WTC11 (cell line): ENCODE data around the gene PPIB. TPM values are rescaled to one million over a fixed set of nuclear protein-coding genes. Genes with fewer than 3 reads are reported as not detected.
"Not testable (repeated sequence)": the region's sequence is repeated elsewhere in the genome, so short reads cannot be mapped to it uniquely, and the experiment has no call there.

Source experiments
- ATAC-seq: fragments of 200-7000 bp; cut with Tn5 transposase; 2 replicates; pipeline ENCODE4 v1.10.0; 2021; ENCODE audit warnings: mild to moderate bottlenecking, moderate library complexity
- CTCF ChIA-PET: fragments of 300-600 bp; sonication (Branson Sonifier 250); formaldehyde crosslinking; loops from one replicate; lab custom pipeline; 2021; ENCODE audit warnings: antibody characterized with exemption; lab: Charles Lee
- POLR2A ChIA-PET: fragments of 350-600 bp; sonication (Branson Sonifier 250); formaldehyde crosslinking; loops from one replicate; lab custom pipeline; 2021; ENCODE audit warnings: antibody characterized with exemption; lab: Charles Lee
- DNase-seq: peaks from one replicate; pipeline ENCODE4 v3.0.0; 2021; ENCODE audit warnings: low spot score
- H3K27ac Mint-ChIP-seq: 2 replicates; pipeline ENCODE4 v1.8.0; 2021; ENCODE audit warnings: mixed read lengths
- H3K27me3 Mint-ChIP-seq: 2 replicates; pipeline ENCODE4 v1.8.0; 2021; ENCODE audit warnings: low read depth, mild to moderate bottlenecking, moderate library complexity, mixed read lengths
- H3K36me3 Mint-ChIP-seq: 2 replicates; pipeline ENCODE4 v1.8.0; 2021; ENCODE audit warnings: mixed read lengths
- H3K4me1 Mint-ChIP-seq: 2 replicates; pipeline ENCODE4 v1.8.0; 2022; ENCODE audit warnings: mixed read lengths
- H3K4me3 Mint-ChIP-seq: 2 replicates; pipeline ENCODE4 v1.8.0; 2021; ENCODE audit warnings: mild to moderate bottlenecking, moderate library complexity, mixed read lengths
- H3K9me3 Mint-ChIP-seq: 2 replicates; pipeline ENCODE4 v1.8.0; 2021; ENCODE audit warnings: mixed read lengths
- EMX1 ChIP-seq: fragments of 250-450 bp; sonication (Bioruptor Pico); IDR thresholded peaks from 2 replicates; pipeline ENCODE4 v1.8.0; 2021; ENCODE audit warnings: mild to moderate bottlenecking
- JUN ChIP-seq: sonication (generic); formaldehyde crosslinking; IDR thresholded peaks from 2 replicates; pipeline ENCODE4 v1.8.0; 2023; ENCODE audit warnings: mild to moderate bottlenecking, missing genetic modification reagents
- MYBL2 ChIP-seq: sonication (generic); formaldehyde crosslinking; IDR thresholded peaks from 2 replicates; pipeline ENCODE4 v1.8.1; 2023; ENCODE audit warnings: mild to moderate bottlenecking, moderate library complexity, missing genetic modification reagents
- TEAD1 ChIP-seq: sonication (generic); formaldehyde crosslinking; IDR thresholded peaks from 2 replicates; pipeline ENCODE4 v1.8.0; 2022; ENCODE audit warnings: mild to moderate bottlenecking, missing genetic modification reagents
- TP53 ChIP-seq: sonication (generic); formaldehyde crosslinking; IDR thresholded peaks from 2 replicates; pipeline ENCODE4 v1.8.1; 2023; ENCODE audit warnings: mild to moderate bottlenecking, missing genetic modification reagents
- ZNF317 ChIP-seq: sonication (generic); formaldehyde crosslinking; IDR thresholded peaks from 2 replicates; pipeline ENCODE4 v1.8.1; 2023; ENCODE audit warnings: low read depth, mild to moderate bottlenecking, moderate library complexity, missing genetic modification reagents, borderline replicate concordance
- total RNA-seq: library from RNA; stranded (reverse); gene quantifications from 3 replicates; pipeline ENCODE4 v1.2.3, GENCODE V29; 2021
- TF ChIP-seq, protein P1 (sequence below): fragments of 250-450 bp; sonication (Bioruptor Pico); IDR thresholded peaks from 2 replicates; pipeline ENCODE4 v1.9.0; 2021; ENCODE audit warnings: moderate library complexity, mild to moderate bottlenecking, inconsistent platforms, borderline replicate concordance
- TF ChIP-seq, protein P2 (sequence below): sonication (generic); formaldehyde crosslinking; conservative IDR thresholded peaks from 2 replicates; pipeline ENCODE4 v1.8.1; 2023; ENCODE audit warnings: mild to moderate bottlenecking, low read depth, missing genetic modification reagents, moderate library complexity
- TF ChIP-seq, protein P3 (sequence below): sonication (generic); formaldehyde crosslinking; IDR thresholded peaks from 2 replicates; pipeline ENCODE4 v1.8.0; 2022; ENCODE audit warnings: mild to moderate bottlenecking, missing genetic modification reagents
- TF ChIP-seq, protein P4 (sequence below): sonication (generic); formaldehyde crosslinking; IDR thresholded peaks from 2 replicates; pipeline ENCODE4 v1.8.1; 2023; ENCODE audit warnings: mild to moderate bottlenecking, missing genetic modification reagents, moderate library complexity
- TF ChIP-seq, protein P5 (sequence below): sonication (generic); formaldehyde crosslinking; IDR thresholded peaks from 2 replicates; pipeline ENCODE4 v1.8.0; 2022; ENCODE audit warnings: mild to moderate bottlenecking, missing genetic modification reagents
- TF ChIP-seq, protein P6 (sequence below): sonication (generic); formaldehyde crosslinking; IDR thresholded peaks from 2 replicates; pipeline ENCODE4 v1.8.0; 2022; ENCODE audit warnings: mild to moderate bottlenecking, missing genetic modification reagents

Gene PPIB
- total RNA-seq, 1 experiment from 2014 or later = 485 TPM

DNA sequence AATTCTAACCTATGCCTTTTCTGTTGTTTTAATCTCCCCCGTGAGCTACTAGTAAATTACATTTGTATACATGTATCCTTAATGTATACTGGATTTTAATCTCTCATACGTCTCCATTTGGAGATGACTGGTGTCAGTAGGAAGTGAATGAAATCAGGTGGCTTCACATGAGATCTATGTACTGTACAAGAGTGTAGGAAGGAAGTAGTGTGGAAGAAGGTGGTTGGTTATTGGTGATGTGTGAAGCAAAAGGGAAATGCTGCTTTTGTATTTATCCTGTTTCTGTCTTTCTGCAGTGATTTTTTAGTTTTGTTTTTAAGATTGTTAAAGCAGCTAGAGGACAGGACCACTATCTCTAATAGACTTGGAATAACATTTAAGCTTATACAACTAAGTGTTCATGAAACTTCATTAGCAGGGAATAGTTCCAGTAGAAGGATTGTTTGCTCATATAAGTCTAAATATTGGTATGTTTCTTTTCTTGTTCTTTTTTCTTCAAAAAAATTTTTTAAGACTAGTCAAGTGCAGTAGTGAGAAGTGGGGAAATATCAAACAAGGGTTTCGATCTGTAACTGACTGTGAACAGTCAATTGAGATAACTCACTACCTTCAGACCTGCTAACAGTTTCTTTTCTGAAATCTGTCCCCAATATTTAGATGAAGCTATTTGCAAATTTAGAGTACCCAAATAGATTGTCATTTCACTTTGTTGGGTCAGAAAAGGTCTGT, 51.7 kb downstream of the PPIB start (continued):
- TF ChIP-seq, protein P1, sequence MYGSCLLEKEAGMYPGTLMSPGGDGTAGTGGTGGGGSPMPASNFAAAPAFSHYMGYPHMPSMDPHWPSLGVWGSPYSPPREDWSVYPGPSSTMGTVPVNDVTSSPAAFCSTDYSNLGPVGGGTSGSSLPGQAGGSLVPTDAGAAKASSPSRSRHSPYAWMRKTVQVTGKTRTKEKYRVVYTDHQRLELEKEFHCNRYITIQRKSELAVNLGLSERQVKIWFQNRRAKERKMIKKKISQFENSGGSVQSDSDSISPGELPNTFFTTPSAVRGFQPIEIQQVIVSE (CRISPR knock-in tag) = no peak
- TF ChIP-seq MYBL2 (CRISPR knock-in tag) = no peak
- TF ChIP-seq, protein P2, sequence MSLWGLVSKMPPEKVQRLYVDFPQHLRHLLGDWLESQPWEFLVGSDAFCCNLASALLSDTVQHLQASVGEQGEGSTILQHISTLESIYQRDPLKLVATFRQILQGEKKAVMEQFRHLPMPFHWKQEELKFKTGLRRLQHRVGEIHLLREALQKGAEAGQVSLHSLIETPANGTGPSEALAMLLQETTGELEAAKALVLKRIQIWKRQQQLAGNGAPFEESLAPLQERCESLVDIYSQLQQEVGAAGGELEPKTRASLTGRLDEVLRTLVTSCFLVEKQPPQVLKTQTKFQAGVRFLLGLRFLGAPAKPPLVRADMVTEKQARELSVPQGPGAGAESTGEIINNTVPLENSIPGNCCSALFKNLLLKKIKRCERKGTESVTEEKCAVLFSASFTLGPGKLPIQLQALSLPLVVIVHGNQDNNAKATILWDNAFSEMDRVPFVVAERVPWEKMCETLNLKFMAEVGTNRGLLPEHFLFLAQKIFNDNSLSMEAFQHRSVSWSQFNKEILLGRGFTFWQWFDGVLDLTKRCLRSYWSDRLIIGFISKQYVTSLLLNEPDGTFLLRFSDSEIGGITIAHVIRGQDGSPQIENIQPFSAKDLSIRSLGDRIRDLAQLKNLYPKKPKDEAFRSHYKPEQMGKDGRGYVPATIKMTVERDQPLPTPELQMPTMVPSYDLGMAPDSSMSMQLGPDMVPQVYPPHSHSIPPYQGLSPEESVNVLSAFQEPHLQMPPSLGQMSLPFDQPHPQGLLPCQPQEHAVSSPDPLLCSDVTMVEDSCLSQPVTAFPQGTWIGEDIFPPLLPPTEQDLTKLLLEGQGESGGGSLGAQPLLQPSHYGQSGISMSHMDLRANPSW (CRISPR knock-in tag) = no peak

DNA sequence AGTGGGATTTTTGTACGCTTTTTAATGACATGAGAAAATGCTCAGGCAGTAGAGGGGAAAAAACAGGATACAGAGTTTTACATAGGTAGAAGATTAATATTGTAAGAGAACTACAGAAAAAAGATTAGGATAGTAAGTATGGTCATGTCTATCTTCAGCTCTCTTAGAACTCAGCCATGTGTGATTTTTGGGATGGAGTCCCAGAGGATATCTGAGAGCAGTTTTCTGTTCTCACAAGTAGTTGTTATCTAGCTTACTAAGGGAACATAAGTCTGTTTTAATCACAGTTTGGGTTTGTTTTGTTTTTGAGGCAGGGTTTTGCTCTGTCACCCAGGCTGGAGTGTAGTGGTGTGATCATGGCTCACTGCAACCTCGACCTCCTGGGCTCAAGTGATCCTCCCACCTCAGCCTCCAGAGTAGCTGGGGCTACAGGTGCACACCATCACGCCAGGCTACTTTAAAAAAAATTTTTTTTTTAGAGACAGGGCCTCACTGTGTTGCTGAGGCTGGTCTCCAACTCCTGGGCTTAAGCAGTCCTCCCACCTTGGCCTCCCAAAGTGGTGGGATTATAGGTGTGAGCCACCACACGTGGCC, 52.6 kb downstream of the PPIB start:
- CTCF ChIA-PET = interaction anchor here (2.3 kb wide), 1 partner anchor 43 kb away, joined by 14 read pairs; no protein-coding TSS in a partner anchor
- H3K4me1 Mint-ChIP-seq, H3K4me3 Mint-ChIP-seq, H3K27me3 Mint-ChIP-seq, ATAC-seq, POLR2A ChIA-PET, H3K27ac Mint-ChIP-seq, DNase-seq, H3K9me3 Mint-ChIP-seq: not testable (repeated sequence)
- H3K36me3 Mint-ChIP-seq = peaks cover 13% of the 10 kb centered on the region

DNA sequence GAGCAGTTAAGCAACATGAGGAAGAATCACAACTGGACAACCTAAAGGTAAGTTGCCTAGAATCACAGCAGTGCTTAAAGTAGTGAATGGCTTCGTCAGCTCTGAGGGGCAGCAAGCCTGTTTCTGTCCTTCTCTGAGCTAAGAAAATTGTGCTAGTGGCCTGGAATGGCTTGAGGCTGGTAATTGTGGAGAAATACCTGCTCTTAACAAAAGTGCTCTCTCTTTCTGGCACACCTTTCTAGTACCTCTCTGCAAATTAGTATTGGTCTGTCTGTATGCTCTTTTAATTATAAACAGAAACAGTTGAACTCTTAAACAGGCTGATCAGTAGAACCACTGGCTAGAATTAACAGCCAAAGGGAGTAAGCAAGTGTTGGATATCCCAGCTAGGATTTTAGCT, 55.5 kb downstream of the PPIB start:
- ATAC-seq = no peak

More for the DNA sequence above, 55.5 kb downstream of the PPIB start:
- ChIA-PET CTCF (interaction anchor here (0.6 kb wide), 1 partner anchor 400 kb away, joined by 6 read pairs; no protein-coding TSS in a partner anchor), POLR2A (no interaction called here)
- peaks cover 2% of the 10 kb centered on the region; the same call in 1 of the 2 replicates for H3K36me3 Mint-ChIP-seq
- TF ChIP-seq EMX1 (CRISPR knock-in tag) (no peak), ZNF317 (CRISPR knock-in tag) (no peak), TP53 (no peak), TEAD1 (CRISPR knock-in tag) (no peak), JUN (no peak)
- TF ChIP-seq, protein P2 (CRISPR knock-in tag) = no peak
- TF ChIP-seq, protein P3, sequence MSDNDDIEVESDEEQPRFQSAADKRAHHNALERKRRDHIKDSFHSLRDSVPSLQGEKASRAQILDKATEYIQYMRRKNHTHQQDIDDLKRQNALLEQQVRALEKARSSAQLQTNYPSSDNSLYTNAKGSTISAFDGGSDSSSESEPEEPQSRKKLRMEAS = no peak
- TF ChIP-seq, protein P4, sequence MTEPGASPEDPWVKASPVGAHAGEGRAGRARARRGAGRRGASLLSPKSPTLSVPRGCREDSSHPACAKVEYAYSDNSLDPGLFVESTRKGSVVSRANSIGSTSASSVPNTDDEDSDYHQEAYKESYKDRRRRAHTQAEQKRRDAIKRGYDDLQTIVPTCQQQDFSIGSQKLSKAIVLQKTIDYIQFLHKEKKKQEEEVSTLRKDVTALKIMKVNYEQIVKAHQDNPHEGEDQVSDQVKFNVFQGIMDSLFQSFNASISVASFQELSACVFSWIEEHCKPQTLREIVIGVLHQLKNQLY (CRISPR knock-in tag) = no peak
- TF ChIP-seq, protein P5, sequence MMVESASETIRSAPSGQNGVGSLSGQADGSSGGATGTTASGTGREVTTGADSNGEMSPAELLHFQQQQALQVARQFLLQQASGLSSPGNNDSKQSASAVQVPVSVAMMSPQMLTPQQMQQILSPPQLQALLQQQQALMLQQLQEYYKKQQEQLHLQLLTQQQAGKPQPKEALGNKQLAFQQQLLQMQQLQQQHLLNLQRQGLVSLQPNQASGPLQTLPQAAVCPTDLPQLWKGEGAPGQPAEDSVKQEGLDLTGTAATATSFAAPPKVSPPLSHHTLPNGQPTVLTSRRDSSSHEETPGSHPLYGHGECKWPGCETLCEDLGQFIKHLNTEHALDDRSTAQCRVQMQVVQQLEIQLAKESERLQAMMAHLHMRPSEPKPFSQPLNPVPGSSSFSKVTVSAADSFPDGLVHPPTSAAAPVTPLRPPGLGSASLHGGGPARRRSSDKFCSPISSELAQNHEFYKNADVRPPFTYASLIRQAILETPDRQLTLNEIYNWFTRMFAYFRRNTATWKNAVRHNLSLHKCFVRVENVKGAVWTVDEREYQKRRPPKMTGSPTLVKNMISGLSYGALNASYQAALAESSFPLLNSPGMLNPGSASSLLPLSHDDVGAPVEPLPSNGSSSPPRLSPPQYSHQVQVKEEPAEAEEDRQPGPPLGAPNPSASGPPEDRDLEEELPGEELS (CRISPR knock-in tag) = no peak
- TF ChIP-seq, protein P6, sequence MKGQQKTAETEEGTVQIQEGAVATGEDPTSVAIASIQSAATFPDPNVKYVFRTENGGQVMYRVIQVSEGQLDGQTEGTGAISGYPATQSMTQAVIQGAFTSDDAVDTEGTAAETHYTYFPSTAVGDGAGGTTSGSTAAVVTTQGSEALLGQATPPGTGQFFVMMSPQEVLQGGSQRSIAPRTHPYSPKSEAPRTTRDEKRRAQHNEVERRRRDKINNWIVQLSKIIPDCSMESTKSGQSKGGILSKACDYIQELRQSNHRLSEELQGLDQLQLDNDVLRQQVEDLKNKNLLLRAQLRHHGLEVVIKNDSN (CRISPR knock-in tag) = no peak
- H3K4me1 Mint-ChIP-seq = peaks cover 8% of the 10 kb centered on the region
- no peak overlapping the region for H3K27ac Mint-ChIP-seq
- no peaks in the 10 kb centered on the region for H3K27me3 Mint-ChIP-seq
- DNase-seq = no peak
- peaks cover 2% of the 10 kb centered on the region; the same call in 1 of the 2 replicates for H3K9me3 Mint-ChIP-seq
- no peak overlapping the region for H3K4me3 Mint-ChIP-seq
